ENCODE results near the gene AGPAT3.
"Not testable (repeated sequence)": the region's sequence is repeated elsewhere in the genome, so short reads cannot be mapped to it uniquely, and the experiment has no call there.

The AGPAT3 gene

GRCh38 chr21:43835050-43835449 is 30.0 kb upstream of the AGPAT3 start:
- no peak for TF ChIP-seq CTCF (IDR thresholded peaks at IDR 0.05; ENCODE audit: low read depth, low read length, missing control alignments)
- no peak for DNase-seq (ENCODE audit: extremely low read depth, low read depth)
- no peak overlapping the region for H3K4me3 ChIP-seq (replicated peaks; ENCODE audit: low read depth, low read length)

GRCh38 chr21:43835861-43836260 is 29.2 kb upstream of the AGPAT3 start:
- H3K4me3 ChIP-seq (replicated peaks; ENCODE audit: low read depth, low read length) = no peak overlapping the region
- DNase-seq (ENCODE audit: extremely low read depth, low read depth) = no peak
- no peak for TF ChIP-seq CTCF (IDR thresholded peaks at IDR 0.05; ENCODE audit: low read depth, low read length, missing control alignments)

- H3K4me3 ChIP-seq (replicated peaks; ENCODE audit: low read depth, low read length) = no peak overlapping the region
- no peak for TF ChIP-seq CTCF (IDR thresholded peaks at IDR 0.05; ENCODE audit: low read depth, low read length, missing control alignments)
- DNase-seq (ENCODE audit: extremely low read depth, low read depth) = no peak
These were observed 28.4 kb upstream of the AGPAT3 start for GRCh38 chr21:43836616-43837015.

GRCh38 chr21:43840259-43840658 is 24.8 kb upstream of the AGPAT3 start:
- DNase-seq (ENCODE audit: extremely low read depth, low read depth) = no peak
- TF ChIP-seq CTCF (IDR thresholded peaks at IDR 0.05; ENCODE audit: low read depth, low read length, missing control alignments) = no peak
- no peak overlapping the region for H3K4me3 ChIP-seq (replicated peaks; ENCODE audit: low read depth, low read length)

GRCh38 chr21:43842742-43843141 is 22.3 kb upstream of the AGPAT3 start:
- no peak for TF ChIP-seq CTCF (IDR thresholded peaks at IDR 0.05; ENCODE audit: low read depth, low read length, missing control alignments)
- no peak overlapping the region for H3K4me3 ChIP-seq (replicated peaks; ENCODE audit: low read depth, low read length)
- DNase-seq (ENCODE audit: extremely low read depth, low read depth) = no peak

GRCh38 chr21:43844906-43845305 is 20.1 kb upstream of the AGPAT3 start:
- not testable (repeated sequence) for DNase-seq (ENCODE audit: extremely low read depth, low read depth); H3K4me3 ChIP-seq (replicated peaks; ENCODE audit: low read depth, low read length)

GRCh38 chr21:43845386-43845785 is 19.6 kb upstream of the AGPAT3 start:
- DNase-seq (ENCODE audit: extremely low read depth, low read depth) = no peak
- H3K4me3 ChIP-seq (replicated peaks; ENCODE audit: low read depth, low read length) = no peak overlapping the region
- no peak for TF ChIP-seq CTCF (IDR thresholded peaks at IDR 0.05; ENCODE audit: low read depth, low read length, missing control alignments)

Measured in HFF-Myc (cell line).